IPS-NIHi7 (cell line): Measurements from ENCODE around the gene TNIP2.
"Not testable (repeated sequence)": the region's sequence is repeated elsewhere in the genome, so short reads cannot be mapped to it uniquely, and the experiment has no call there.

Experiments used
- DNase-seq: peaks from one replicate; pipeline ENCODE4 v3.0.0; 2012; ENCODE audit warnings: mixed read lengths; ENCODE audit errors: extremely low spot score

TNIP2 gene

GRCh38 chr4:2745516-2745915 lies 10.6 kb downstream of the TNIP2 start:
- DNase-seq = no peak

- DNase-seq = no peak
Observed at GRCh38 chr4:2744576-2745270, 11.4 kb downstream of the TNIP2 start.

GRCh38 chr4:2743518-2744445 lies 12.4 kb downstream of the TNIP2 start:
- no peak for DNase-seq

- no peak for DNase-seq
Observed at GRCh38 chr4:2742823-2743517, 13.2 kb downstream of the TNIP2 start.

GRCh38 chr4:2742081-2742822 lies 13.9 kb downstream of the TNIP2 start:
- DNase-seq = no peak

GRCh38 chr4:2741626-2742025 lies 14.5 kb downstream of the TNIP2 start:
- no peak for DNase-seq

- not testable (repeated sequence) for DNase-seq
Observed at GRCh38 chr4:2738296-2738695, 17.8 kb downstream of the TNIP2 start.

- DNase-seq = no peak
Observed at GRCh38 chr4:2735869-2736268, 20.3 kb downstream of the TNIP2 start.

GRCh38 chr4:2734612-2735011 lies 21.5 kb downstream of the TNIP2 start:
- DNase-seq = no peak

GRCh38 chr4:2733844-2734574 lies 22.1 kb downstream of the TNIP2 start:
- no peak for DNase-seq

GRCh38 chr4:2733001-2733843 lies 22.9 kb downstream of the TNIP2 start:
- no peak for DNase-seq

- no peak for DNase-seq
Observed at GRCh38 chr4:2732526-2732925, 23.6 kb downstream of the TNIP2 start.

- DNase-seq = no peak
Observed at GRCh38 chr4:2731907-2732317, 24.2 kb downstream of the TNIP2 start.

GRCh38 chr4:2729533-2729875 lies 26.6 kb downstream of the TNIP2 start:
- no peak for DNase-seq

- no peak for DNase-seq
Observed at GRCh38 chr4:2728806-2729532, 27.2 kb downstream of the TNIP2 start.

- DNase-seq = no peak
Observed at GRCh38 chr4:2728221-2728620, 27.9 kb downstream of the TNIP2 start.

- DNase-seq = not testable (repeated sequence)
Observed at GRCh38 chr4:2726881-2727280, 29.3 kb downstream of the TNIP2 start.

- no peak for DNase-seq
Observed at GRCh38 chr4:2725380-2725779, 30.8 kb downstream of the TNIP2 start.

GRCh38 chr4:2723751-2724150 lies 32.4 kb downstream of the TNIP2 start:
- no peak for DNase-seq
